ENCODE results near the gene SAMSN1. TPM values are rescaled to one million over a fixed set of nuclear protein-coding genes. Genes with fewer than 3 reads are reported as not detected.
"Not testable (repeated sequence)": the region's sequence is repeated elsewhere in the genome, so short reads cannot be mapped to it uniquely, and the experiment has no call there.

Gene SAMSN1
- polyA plus RNA-seq, 3 donors from 2014 or later: 15.4 to 21.0 (median 19.6) TPM

GRCh38 chr21:14554948-14555347, 8.8 kb upstream of the SAMSN1 start:
- no peak for DNase-seq
- no peaks in the 10 kb centered on the region for H3K9me3 Mint-ChIP-seq
- H3K4me3 Mint-ChIP-seq: no peak overlapping the region
- no peak overlapping the region for H3K27ac Mint-ChIP-seq
- H3K27me3 Mint-ChIP-seq (ENCODE audit: low read depth in 3 of 3): peaks cover 0 to 5% (median 0%) of the 10 kb centered on the region in 3 donors
- peaks cover 6 to 8% of the 10 kb centered on the region in 2 donors for H3K4me1 Mint-ChIP-seq
- peaks cover 0 to 4% (median 0%) of the 10 kb centered on the region in 3 donors for H3K36me3 Mint-ChIP-seq

DNA sequence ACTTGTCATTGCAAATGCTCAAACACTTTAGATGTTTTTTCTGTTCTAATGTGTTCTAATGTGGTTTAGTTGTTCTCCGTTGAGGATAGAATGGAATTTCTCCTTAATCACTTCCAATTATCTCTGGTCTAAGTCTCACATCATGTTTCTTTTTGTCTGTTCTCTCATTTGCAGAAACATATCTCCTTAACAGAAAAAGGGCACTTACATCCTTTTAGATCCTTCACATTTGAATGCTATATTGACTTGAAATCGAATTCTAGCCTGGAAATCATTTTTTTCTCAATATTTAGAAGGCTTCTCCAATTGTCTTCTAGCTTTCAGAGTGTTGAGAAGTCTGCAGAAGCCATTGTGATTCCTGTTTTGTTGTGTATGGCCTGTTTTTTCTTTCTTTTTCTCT, 7.3 kb upstream of the SAMSN1 start:
- H3K4me3 Mint-ChIP-seq: no peak overlapping the region
- H3K4me1 Mint-ChIP-seq: peaks cover 9 to 15% of the 10 kb centered on the region in 2 donors
- H3K27me3 Mint-ChIP-seq (ENCODE audit: low read depth in 3 of 3): peaks cover 0 to 2% (median 0%) of the 10 kb centered on the region in 3 donors
- no peak overlapping the region for H3K27ac Mint-ChIP-seq
- no peak for DNase-seq
- peaks cover 0 to 4% (median 0%) of the 10 kb centered on the region in 3 donors for H3K36me3 Mint-ChIP-seq
- no peaks in the 10 kb centered on the region for H3K9me3 Mint-ChIP-seq

DNA sequence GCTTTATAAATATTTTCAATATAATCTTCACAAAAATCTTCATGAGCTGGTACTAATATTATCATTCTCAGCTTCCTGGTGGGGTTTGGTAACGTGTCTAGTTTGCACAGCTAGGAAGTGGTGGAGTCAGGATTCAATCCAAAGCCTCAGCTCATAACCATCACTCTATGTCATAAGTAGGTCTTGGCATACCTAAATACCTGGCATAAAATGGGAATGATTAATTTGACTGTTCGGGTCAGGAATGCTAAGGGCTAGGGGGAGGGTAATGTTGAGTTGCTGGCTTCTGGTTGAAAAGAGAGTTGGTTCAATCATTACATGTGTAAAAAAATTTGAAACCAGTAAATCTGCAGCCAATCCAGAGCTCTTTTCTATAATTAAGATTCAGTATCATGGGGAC, 5.6 kb upstream of the SAMSN1 start:
- Mint-ChIP-seq H3K27me3 (ENCODE audit: low read depth in 3 of 3) (peaks cover 0 to 2% (median 0%) of the 10 kb centered on the region in 3 donors), H3K9me3 (no peaks in the 10 kb centered on the region), H3K4me1 (peaks cover 9 to 15% of the 10 kb centered on the region in 2 donors), H3K36me3 (peaks cover 0 to 4% (median 0%) of the 10 kb centered on the region in 3 donors), H3K27ac (no peak overlapping the region), H3K4me3 (no peak overlapping the region)
- DNase-seq: no peak

DNA sequence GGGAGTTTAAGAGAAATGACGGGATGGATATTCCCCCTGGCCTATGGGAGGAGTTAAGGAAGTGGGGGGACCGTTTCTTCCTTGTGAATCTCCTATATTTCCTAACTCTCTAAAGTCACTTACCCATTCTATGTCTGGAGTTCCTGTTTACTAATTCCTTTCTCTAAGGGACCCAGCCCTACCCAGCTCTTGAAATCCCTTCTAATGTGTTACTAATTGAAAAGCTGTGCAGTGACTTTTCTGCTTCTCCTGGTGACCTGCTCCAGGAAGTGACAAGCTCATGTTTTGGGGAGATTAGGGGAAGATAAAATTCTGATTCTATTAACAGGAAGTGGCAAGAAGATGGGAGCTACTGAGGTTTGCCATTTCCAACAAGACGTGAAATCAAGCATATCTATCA, 4.0 kb upstream of the SAMSN1 start:
- no peaks in the 10 kb centered on the region for H3K9me3 Mint-ChIP-seq
- H3K27me3 Mint-ChIP-seq (ENCODE audit: low read depth in 3 of 3): peaks cover 0 to 2% (median 0%) of the 10 kb centered on the region in 3 donors
- peak overlapping the region in 1 of 6 donors; percentile 14 for H3K27ac Mint-ChIP-seq
- peaks cover 16 to 30% of the 10 kb centered on the region in 2 donors for H3K4me1 Mint-ChIP-seq
- H3K36me3 Mint-ChIP-seq: peaks cover 0 to 4% (median 0%) of the 10 kb centered on the region in 3 donors
- no peak for DNase-seq
- H3K4me3 Mint-ChIP-seq: no peak overlapping the region

- Mint-ChIP-seq H3K9me3 (no peaks in the 10 kb centered on the region), H3K27me3 (ENCODE audit: low read depth in 3 of 3) (peaks cover 0 to 2% (median 0%) of the 10 kb centered on the region in 3 donors), H3K4me3 (no peak overlapping the region), H3K4me1 (peaks cover 26 to 43% of the 10 kb centered on the region in 2 donors), H3K27ac (no peak overlapping the region), H3K36me3 (peaks cover 0 to 3% (median 0%) of the 10 kb centered on the region in 3 donors)
- DNase-seq: no peak
Observed at GRCh38 chr21:14548779-14549178, 2.7 kb upstream of the SAMSN1 start.

- Mint-ChIP-seq H3K4me3 (no peak overlapping the region), H3K4me1 (peaks cover 31 to 51% of the 10 kb centered on the region in 2 donors)
Observed at GRCh38 chr21:14547834-14548513, 1.9 kb upstream of the SAMSN1 start.

DNA sequence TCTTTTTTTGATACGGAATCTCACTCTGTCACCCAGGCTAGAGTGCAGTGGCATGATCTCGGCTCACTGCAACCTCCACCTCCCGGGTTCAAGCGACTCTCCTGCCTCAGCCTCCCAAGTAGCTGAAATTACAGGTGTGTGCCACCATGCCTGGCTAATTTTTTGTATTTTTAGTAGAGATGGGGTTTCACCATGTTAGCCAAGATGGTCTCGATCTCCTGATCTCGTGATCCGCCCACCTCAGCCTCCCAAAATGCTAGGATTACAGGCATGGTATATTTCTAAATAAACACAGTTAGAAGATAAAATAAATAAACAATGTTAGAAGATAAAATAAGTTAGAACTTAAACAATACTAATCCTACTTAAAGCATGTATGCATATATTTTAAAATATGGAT, 604 bp upstream of the SAMSN1 start:
- not testable (repeated sequence) for H3K9me3 Mint-ChIP-seq; H3K4me3 Mint-ChIP-seq; H3K36me3 Mint-ChIP-seq; H3K27me3 Mint-ChIP-seq (ENCODE audit: low read depth in 3 of 3); DNase-seq
- Mint-ChIP-seq H3K27ac (peak overlapping the region in 1 of 6 donors; percentile 93), H3K4me1 (peaks cover 41 to 64% of the 10 kb centered on the region in 2 donors)

More at GRCh38 chr21:14547834-14548513, 1.9 kb upstream of the SAMSN1 start:
- Mint-ChIP-seq H3K27me3 (ENCODE audit: low read depth in 3 of 3) (peaks cover 0 to 2% (median 0%) of the 10 kb centered on the region in 3 donors), H3K27ac (peak overlapping the region in 2 of 6 donors; percentile 31 to 44), H3K9me3 (no peaks in the 10 kb centered on the region), H3K36me3 (no peaks in the 10 kb centered on the region)
- DNase-seq: no peak

DNA sequence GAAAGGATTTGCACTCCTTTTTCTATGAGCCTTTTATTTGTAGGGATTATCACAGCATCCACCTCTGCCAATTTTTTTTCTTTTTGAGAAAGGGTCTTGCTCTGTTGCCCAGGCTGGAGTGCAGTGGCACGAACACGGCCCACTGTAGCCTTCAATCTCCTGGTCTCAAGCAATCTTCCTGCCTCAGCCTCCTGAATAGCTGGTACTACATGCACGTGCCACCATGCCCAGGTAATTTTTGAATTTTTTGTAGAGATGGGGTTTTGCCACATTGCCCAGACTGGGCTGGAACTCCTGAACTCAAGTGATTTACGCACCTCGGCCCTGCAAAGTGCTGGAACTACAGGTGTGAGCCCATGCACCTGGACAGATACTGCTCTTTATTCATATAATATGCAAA, 2.1 kb downstream of the SAMSN1 start:
- Mint-ChIP-seq H3K9me3 (peaks cover 0 to 1% (median 0%) of the 10 kb centered on the region in 6 donors), H3K27ac (peak overlapping the region; percentile 59 to 93 (median 82))
- DNase-seq: no peak

GRCh38 chr21:14542638-14543037, 3.5 kb downstream of the SAMSN1 start:
- Mint-ChIP-seq H3K4me1 (peaks cover 51 to 84% of the 10 kb centered on the region in 2 donors), H3K36me3 (peaks cover 0 to 3% (median 0%) of the 10 kb centered on the region in 3 donors), H3K27ac (peak overlapping the region; percentile 60 to 98 (median 85)), H3K27me3 (ENCODE audit: low read depth in 3 of 3) (peaks cover 0 to 1% (median 0%) of the 10 kb centered on the region in 3 donors), H3K9me3 (peaks cover 0 to 1% (median 0%) of the 10 kb centered on the region in 6 donors), H3K4me3 (peak overlapping the region; percentile 1 to 93 (median 26))
- no peak for DNase-seq

More for the DNA sequence above, 2.1 kb downstream of the SAMSN1 start:
- H3K4me1 Mint-ChIP-seq: peaks cover 46 to 72% of the 10 kb centered on the region in 2 donors
- H3K4me3 Mint-ChIP-seq: peak overlapping the region; percentile 59 to 92 (median 74)
- peaks cover 0 to 3% (median 0%) of the 10 kb centered on the region in 3 donors for H3K36me3 Mint-ChIP-seq
- peaks cover 0 to 1% (median 0%) of the 10 kb centered on the region in 3 donors for H3K27me3 Mint-ChIP-seq (ENCODE audit: low read depth in 3 of 3)

- Mint-ChIP-seq H3K27ac (peak overlapping the region; percentile 91 to 98 (median 94)), H3K4me1 (peaks cover 54 to 85% of the 10 kb centered on the region in 2 donors), H3K4me3 (peak overlapping the region; percentile 87 to 95 (median 89)), H3K27me3 (ENCODE audit: low read depth in 3 of 3) (peaks cover 0 to 1% (median 0%) of the 10 kb centered on the region in 3 donors), H3K36me3 (peaks cover 3 to 6% (median 4%) of the 10 kb centered on the region in 3 donors), H3K9me3 (peaks cover 0 to 1% (median 0%) of the 10 kb centered on the region in 6 donors)
- peak; percentile 15 to 40 (median 31) for DNase-seq
Observed at GRCh38 chr21:14541841-14542490, 4.1 kb downstream of the SAMSN1 start.

GRCh38 chr21:14538483-14538882, 7.6 kb downstream of the SAMSN1 start:
- DNase-seq: no peak
- peaks cover 9 to 13% (median 10%) of the 10 kb centered on the region in 3 donors for H3K36me3 Mint-ChIP-seq
- H3K4me3 Mint-ChIP-seq: no peak overlapping the region
- peaks cover 0 to 12% (median 9%) of the 10 kb centered on the region in 3 donors for H3K27me3 Mint-ChIP-seq (ENCODE audit: low read depth in 3 of 3)
- peaks cover 0 to 3% (median 0%) of the 10 kb centered on the region in 6 donors for H3K9me3 Mint-ChIP-seq
- H3K27ac Mint-ChIP-seq: peak overlapping the region in 1 of 6 donors; percentile 20
- H3K4me1 Mint-ChIP-seq: peaks cover 59 to 85% of the 10 kb centered on the region in 2 donors

- peaks cover 0 to 3% (median 0%) of the 10 kb centered on the region in 6 donors for H3K9me3 Mint-ChIP-seq
- no peak overlapping the region for H3K4me3 Mint-ChIP-seq
- no peak for DNase-seq
- H3K27ac Mint-ChIP-seq: peak overlapping the region in 4 of 6 donors; percentile 1 to 70 (median 21)
- H3K36me3 Mint-ChIP-seq: peaks cover 9 to 13% (median 10%) of the 10 kb centered on the region in 3 donors
- peaks cover 59 to 80% of the 10 kb centered on the region in 2 donors for H3K4me1 Mint-ChIP-seq
- H3K27me3 Mint-ChIP-seq (ENCODE audit: low read depth in 3 of 3): peaks cover 0 to 13% (median 9%) of the 10 kb centered on the region in 3 donors
Observed at GRCh38 chr21:14536929-14537328, 9.2 kb downstream of the SAMSN1 start.

DNA sequence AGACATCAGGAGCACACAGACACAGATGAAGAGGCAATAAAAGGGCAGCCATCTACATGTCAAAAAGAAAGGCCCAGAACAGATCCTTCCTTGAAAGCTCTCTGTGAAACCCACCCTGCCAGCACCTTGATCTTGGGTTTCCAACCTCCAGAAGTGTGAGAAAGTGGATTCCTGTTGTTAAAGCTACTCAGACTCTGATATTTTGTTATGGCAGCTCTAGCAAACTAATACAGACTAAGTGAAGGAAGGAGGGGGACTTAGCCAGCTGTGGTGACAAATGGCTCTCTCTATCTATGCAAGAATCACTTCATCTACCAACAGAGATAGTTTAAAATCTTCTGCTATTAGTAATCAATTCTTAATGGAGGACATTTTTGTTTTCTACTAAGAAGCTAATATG, 10.4 kb downstream of the SAMSN1 start:
- peaks cover 9 to 13% (median 10%) of the 10 kb centered on the region in 3 donors for H3K36me3 Mint-ChIP-seq
- no peak for DNase-seq
- H3K4me3 Mint-ChIP-seq: no peak overlapping the region
- H3K27me3 Mint-ChIP-seq (ENCODE audit: low read depth in 3 of 3): peaks cover 0 to 13% (median 9%) of the 10 kb centered on the region in 3 donors
- H3K9me3 Mint-ChIP-seq: peaks cover 0 to 3% (median 0%) of the 10 kb centered on the region in 6 donors
- H3K27ac Mint-ChIP-seq: peak overlapping the region; percentile 90 to 100 (median 98)
- peaks cover 51 to 71% of the 10 kb centered on the region in 2 donors for H3K4me1 Mint-ChIP-seq

Measured in immature natural killer cell (primary cell).